ENCODE data around the gene DOCK1.

DOCK1 gene

GRCh38 chr10:126929391-126929790 lies 24.2 kb downstream of the DOCK1 start:
- H3K36me3 ChIP-seq (ENCODE audit: control insufficient read depth, insufficient read depth, low read length), result peaks cover 3% of the 10 kb centered on the region
- H4K5ac ChIP-seq (ENCODE audit: low read length), result no peak overlapping the region
- no peak overlapping the region for H3K56ac ChIP-seq (ENCODE audit: low read length)
- no peak overlapping the region for H3K9ac ChIP-seq (ENCODE audit: low read length)
- H3K23ac ChIP-seq (ENCODE audit: low read length), result no peak overlapping the region
- no CpG with 5 or more reads among the region's 8 CpGs for WGBS (ENCODE audit: extremely low coverage, insufficient coverage, low lambda C conversion rate)
- H2BK15ac ChIP-seq (replicated peaks; ENCODE audit: low read depth), result no peak overlapping the region
- H3K18ac ChIP-seq (ENCODE audit: low read length), result no peak overlapping the region
- H3K79me2 ChIP-seq (ENCODE audit: control insufficient read depth, insufficient read depth, low read length), result peaks cover 60% of the 10 kb centered on the region
- H3K27ac ChIP-seq (ENCODE audit: low read depth, low read length), result no peak overlapping the region
- no peaks in the 10 kb centered on the region for H3K27me3 ChIP-seq (ENCODE audit: insufficient read depth, low read length, poor library complexity)
- no peak overlapping the region for H2BK5ac ChIP-seq (ENCODE audit: low read length)
- DNase-seq, result no peak
- no peak overlapping the region for H3K4me2 ChIP-seq (ENCODE audit: low read length)
- H3K4me1 ChIP-seq (ENCODE audit: control insufficient read depth, low read depth, low read length), result no peaks in the 10 kb centered on the region
- no peak overlapping the region for H3K4ac ChIP-seq (ENCODE audit: low read depth, low read length)
- H4K8ac ChIP-seq (ENCODE audit: low read depth, low read length), result no peak overlapping the region
- no peak overlapping the region for H2BK120ac ChIP-seq (ENCODE audit: low read depth, low read length)
- no peak overlapping the region for H3K4me3 ChIP-seq (ENCODE audit: low read length)
- H3K79me1 ChIP-seq (ENCODE audit: low read length), result peaks cover 55% of the 10 kb centered on the region
- no peak overlapping the region for H2AK5ac ChIP-seq (ENCODE audit: low read length)

GRCh38 chr10:126930131-126930882 lies 25.1 kb downstream of the DOCK1 start:
- no peaks in the 10 kb centered on the region for H3K4me1 ChIP-seq (ENCODE audit: control insufficient read depth, low read depth, low read length)
- no peak overlapping the region for H3K9ac ChIP-seq (ENCODE audit: low read length)
- no CpG with 5 or more reads among the region's 17 CpGs for WGBS (ENCODE audit: extremely low coverage, insufficient coverage, low lambda C conversion rate)
- no peak overlapping the region for H2BK120ac ChIP-seq (ENCODE audit: low read depth, low read length)
- no peak overlapping the region for H4K8ac ChIP-seq (ENCODE audit: low read depth, low read length)
- no peak overlapping the region for H3K27ac ChIP-seq (ENCODE audit: low read depth, low read length)
- H3K79me2 ChIP-seq (ENCODE audit: control insufficient read depth, insufficient read depth, low read length), result peaks cover 60% of the 10 kb centered on the region
- no peak for DNase-seq
- H3K27me3 ChIP-seq (ENCODE audit: insufficient read depth, low read length, poor library complexity), result no peaks in the 10 kb centered on the region
- no peak overlapping the region for H3K56ac ChIP-seq (ENCODE audit: low read length)
- H3K79me1 ChIP-seq (ENCODE audit: low read length), result peaks cover 52% of the 10 kb centered on the region
- no peak overlapping the region for H3K4me3 ChIP-seq (ENCODE audit: low read length)
- no peak overlapping the region for H4K5ac ChIP-seq (ENCODE audit: low read length)
- H2BK15ac ChIP-seq (replicated peaks; ENCODE audit: low read depth), result no peak overlapping the region
- H3K4ac ChIP-seq (ENCODE audit: low read depth, low read length), result no peak overlapping the region
- no peak overlapping the region for H3K18ac ChIP-seq (ENCODE audit: low read length)
- no peak overlapping the region for H3K23ac ChIP-seq (ENCODE audit: low read length)
- H3K4me2 ChIP-seq (ENCODE audit: low read length), result no peak overlapping the region
- H2BK5ac ChIP-seq (ENCODE audit: low read length), result no peak overlapping the region
- H2AK5ac ChIP-seq (ENCODE audit: low read length), result no peak overlapping the region
- H3K36me3 ChIP-seq (ENCODE audit: control insufficient read depth, insufficient read depth, low read length), result peaks cover 3% of the 10 kb centered on the region

GRCh38 chr10:126930883-126931503 lies 25.8 kb downstream of the DOCK1 start:
- peaks cover 53% of the 10 kb centered on the region for H3K79me1 ChIP-seq (ENCODE audit: low read length)
- no peak overlapping the region for H3K56ac ChIP-seq (ENCODE audit: low read length)
- H2BK15ac ChIP-seq (replicated peaks; ENCODE audit: low read depth), result no peak overlapping the region
- no peak for DNase-seq
- no peak overlapping the region for H3K4me2 ChIP-seq (ENCODE audit: low read length)
- no peak overlapping the region for H3K18ac ChIP-seq (ENCODE audit: low read length)
- peaks cover 62% of the 10 kb centered on the region for H3K79me2 ChIP-seq (ENCODE audit: control insufficient read depth, insufficient read depth, low read length)
- H3K36me3 ChIP-seq (ENCODE audit: control insufficient read depth, insufficient read depth, low read length), result peaks cover 3% of the 10 kb centered on the region
- H2BK5ac ChIP-seq (ENCODE audit: low read length), result no peak overlapping the region
- no peak overlapping the region for H2AK5ac ChIP-seq (ENCODE audit: low read length)
- H3K4ac ChIP-seq (ENCODE audit: low read depth, low read length), result no peak overlapping the region
- H4K8ac ChIP-seq (ENCODE audit: low read depth, low read length), result no peak overlapping the region
- H2BK120ac ChIP-seq (ENCODE audit: low read depth, low read length), result no peak overlapping the region
- no peak overlapping the region for H4K5ac ChIP-seq (ENCODE audit: low read length)
- no peaks in the 10 kb centered on the region for H3K27me3 ChIP-seq (ENCODE audit: insufficient read depth, low read length, poor library complexity)
- no peaks in the 10 kb centered on the region for H3K4me1 ChIP-seq (ENCODE audit: control insufficient read depth, low read depth, low read length)
- no peak overlapping the region for H3K4me3 ChIP-seq (ENCODE audit: low read length)
- no peak overlapping the region for H3K23ac ChIP-seq (ENCODE audit: low read length)
- H3K27ac ChIP-seq (ENCODE audit: low read depth, low read length), result no peak overlapping the region
- no CpG with 5 or more reads among the region's 11 CpGs for WGBS (ENCODE audit: extremely low coverage, insufficient coverage, low lambda C conversion rate)
- H3K9ac ChIP-seq (ENCODE audit: low read length), result no peak overlapping the region

- Histone ChIP-seq H3K9ac (ENCODE audit: low read length) (no peak overlapping the region), H3K4me1 (ENCODE audit: control insufficient read depth, low read depth, low read length) (no peaks in the 10 kb centered on the region), H3K18ac (ENCODE audit: low read length) (no peak overlapping the region), H3K4me2 (ENCODE audit: low read length) (no peak overlapping the region), H2BK120ac (ENCODE audit: low read depth, low read length) (no peak overlapping the region), H2BK5ac (ENCODE audit: low read length) (no peak overlapping the region), H2BK15ac (replicated peaks; ENCODE audit: low read depth) (no peak overlapping the region), H3K27me3 (ENCODE audit: insufficient read depth, low read length, poor library complexity) (no peaks in the 10 kb centered on the region), H3K4ac (ENCODE audit: low read depth, low read length) (no peak overlapping the region), H3K23ac (ENCODE audit: low read length) (no peak overlapping the region), H3K79me1 (ENCODE audit: low read length) (peaks cover 51% of the 10 kb centered on the region), H3K36me3 (ENCODE audit: control insufficient read depth, insufficient read depth, low read length) (peaks cover 3% of the 10 kb centered on the region), H4K5ac (ENCODE audit: low read length) (no peak overlapping the region), H3K4me3 (ENCODE audit: low read length) (no peak overlapping the region), H4K8ac (ENCODE audit: low read depth, low read length) (no peak overlapping the region), H3K79me2 (ENCODE audit: control insufficient read depth, insufficient read depth, low read length) (peaks cover 62% of the 10 kb centered on the region), H3K27ac (ENCODE audit: low read depth, low read length) (no peak overlapping the region), H2AK5ac (ENCODE audit: low read length) (no peak overlapping the region), H3K56ac (ENCODE audit: low read length) (no peak overlapping the region)
- no CpG with 5 or more reads among the region's 7 CpGs for WGBS (ENCODE audit: extremely low coverage, insufficient coverage, low lambda C conversion rate)
- no peak for DNase-seq
These were observed 26.3 kb downstream of the DOCK1 start for GRCh38 chr10:126931544-126931943.

- no peak overlapping the region for H3K9ac ChIP-seq (ENCODE audit: low read length)
- WGBS (ENCODE audit: extremely low coverage, insufficient coverage, low lambda C conversion rate), result no CpG with 5 or more reads among the region's 11 CpGs
- H3K27ac ChIP-seq (ENCODE audit: low read depth, low read length), result no peak overlapping the region
- H3K4me3 ChIP-seq (ENCODE audit: low read length), result no peak overlapping the region
- H4K8ac ChIP-seq (ENCODE audit: low read depth, low read length), result no peak overlapping the region
- H3K27me3 ChIP-seq (ENCODE audit: insufficient read depth, low read length, poor library complexity), result no peaks in the 10 kb centered on the region
- no peak overlapping the region for H3K23ac ChIP-seq (ENCODE audit: low read length)
- no peak overlapping the region for H3K4me2 ChIP-seq (ENCODE audit: low read length)
- no peak overlapping the region for H2BK5ac ChIP-seq (ENCODE audit: low read length)
- H3K36me3 ChIP-seq (ENCODE audit: control insufficient read depth, insufficient read depth, low read length), result peaks cover 3% of the 10 kb centered on the region
- no peak for DNase-seq
- no peak overlapping the region for H3K4ac ChIP-seq (ENCODE audit: low read depth, low read length)
- no peak overlapping the region for H3K56ac ChIP-seq (ENCODE audit: low read length)
- no peak overlapping the region for H4K5ac ChIP-seq (ENCODE audit: low read length)
- no peak overlapping the region for H2BK120ac ChIP-seq (ENCODE audit: low read depth, low read length)
- H3K4me1 ChIP-seq (ENCODE audit: control insufficient read depth, low read depth, low read length), result no peaks in the 10 kb centered on the region
- peaks cover 46% of the 10 kb centered on the region for H3K79me1 ChIP-seq (ENCODE audit: low read length)
- no peak overlapping the region for H3K18ac ChIP-seq (ENCODE audit: low read length)
- no peak overlapping the region for H2BK15ac ChIP-seq (replicated peaks; ENCODE audit: low read depth)
- no peak overlapping the region for H2AK5ac ChIP-seq (ENCODE audit: low read length)
- H3K79me2 ChIP-seq (ENCODE audit: control insufficient read depth, insufficient read depth, low read length), result peaks cover 61% of the 10 kb centered on the region
These were observed 27.3 kb downstream of the DOCK1 start for GRCh38 chr10:126932516-126932915.

Data from mesendoderm (in vitro differentiated cells).